ENCODE data around the gene PSRC1.

PSRC1 gene

GRCh38 chr1:109272021-109272799 lies 10.7 kb downstream of the PSRC1 start:
- DNase-seq = no peak

GRCh38 chr1:109271458-109271857 lies 11.5 kb downstream of the PSRC1 start:
- DNase-seq = no peak

- DNase-seq = no peak
These were observed 12.2 kb downstream of the PSRC1 start for GRCh38 chr1:109270623-109271317.

DNA sequence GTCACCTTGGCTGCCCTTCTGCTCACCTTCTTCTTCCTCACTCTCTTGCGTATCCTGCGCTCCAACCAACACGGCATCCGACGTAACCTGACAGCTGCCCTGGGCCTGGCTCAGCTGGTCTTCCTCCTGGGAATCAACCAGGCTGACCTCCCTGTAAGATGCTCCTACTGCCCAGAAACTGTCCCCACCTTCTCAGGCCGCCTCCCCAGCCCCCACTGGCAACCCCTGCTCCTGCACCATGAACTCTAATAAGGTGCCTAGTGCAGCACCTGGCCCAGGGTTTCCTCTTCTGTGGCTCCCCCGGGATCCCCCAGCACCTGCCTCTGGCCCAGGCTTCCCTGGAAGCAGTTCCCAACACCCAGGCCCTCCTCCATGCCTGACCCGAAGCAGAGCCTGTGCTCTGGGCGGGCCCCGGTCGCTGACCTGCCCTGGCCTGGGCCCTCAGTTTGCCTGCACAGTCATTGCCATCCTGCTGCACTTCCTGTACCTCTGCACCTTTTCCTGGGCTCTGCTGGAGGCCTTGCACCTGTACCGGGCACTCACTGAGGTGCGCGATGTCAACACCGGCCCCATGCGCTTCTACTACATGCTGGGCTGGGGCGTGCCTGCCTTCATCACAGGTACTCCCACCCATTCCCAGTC lies 12.8 kb downstream of the PSRC1 start:
- DNase-seq = no peak

- DNase-seq = no peak
These were observed 13.5 kb downstream of the PSRC1 start for GRCh38 chr1:109269212-109269980.

DNA sequence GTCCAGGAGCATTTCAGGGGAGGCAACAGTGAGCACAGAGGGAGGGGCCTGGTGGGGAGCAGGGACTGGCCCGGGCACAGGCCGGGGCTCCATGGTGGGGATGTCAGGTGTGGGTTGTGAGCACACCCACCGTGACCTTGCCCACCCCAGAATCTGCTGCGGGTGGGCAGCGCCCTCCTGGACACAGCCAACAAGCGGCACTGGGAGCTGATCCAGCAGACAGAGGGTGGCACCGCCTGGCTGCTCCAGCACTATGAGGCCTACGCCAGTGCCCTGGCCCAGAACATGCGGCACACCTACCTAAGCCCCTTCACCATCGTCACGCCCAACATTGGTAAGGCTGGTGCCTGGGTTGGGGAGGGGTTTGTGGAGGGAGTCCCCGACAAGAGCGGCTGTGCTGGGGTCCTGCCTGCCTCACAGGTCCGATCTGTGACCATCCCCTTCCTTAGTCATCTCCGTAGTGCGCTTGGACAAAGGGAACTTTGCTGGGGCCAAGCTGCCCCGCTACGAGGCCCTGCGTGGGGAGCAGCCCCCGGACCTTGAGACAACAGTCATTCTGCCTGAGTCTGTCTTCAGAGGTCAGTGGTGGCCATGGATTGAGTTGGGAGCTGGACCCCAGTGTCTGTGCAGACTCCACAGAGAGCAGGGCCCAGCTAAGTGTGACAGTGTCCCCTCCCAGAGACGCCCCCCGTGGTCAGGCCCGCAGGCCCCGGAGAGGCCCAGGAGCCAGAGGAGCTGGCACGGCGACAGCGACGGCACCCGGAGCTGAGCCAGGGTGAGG lies 14.3 kb downstream of the PSRC1 start:
- DNase-seq = peak in 2 of 14 donors; percentile 39

GRCh38 chr1:109267743-109268300 lies 15.1 kb downstream of the PSRC1 start:
- no peak for DNase-seq

DNA sequence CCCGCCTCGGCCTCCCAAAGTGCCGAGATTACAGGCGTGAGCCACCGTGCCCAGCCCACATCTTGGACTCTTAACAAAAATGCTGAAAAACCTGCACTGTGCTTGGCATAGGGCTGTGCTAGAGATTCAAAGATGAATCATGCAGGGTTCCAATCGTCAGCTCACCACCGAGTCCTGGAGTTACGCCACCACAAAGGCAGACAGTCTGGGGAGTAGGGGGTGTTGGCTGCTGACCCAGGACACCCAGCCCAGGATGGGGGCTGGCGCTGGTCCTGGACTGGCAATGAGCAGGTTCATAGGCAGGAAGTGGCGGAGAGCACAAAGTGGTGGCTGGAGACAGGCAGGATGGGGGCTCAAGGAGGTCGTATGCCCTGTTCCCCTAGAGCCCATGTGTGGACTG lies 16.0 kb downstream of the PSRC1 start:
- peak in 1 of 14 donors; percentile 43 for DNase-seq

DNA sequence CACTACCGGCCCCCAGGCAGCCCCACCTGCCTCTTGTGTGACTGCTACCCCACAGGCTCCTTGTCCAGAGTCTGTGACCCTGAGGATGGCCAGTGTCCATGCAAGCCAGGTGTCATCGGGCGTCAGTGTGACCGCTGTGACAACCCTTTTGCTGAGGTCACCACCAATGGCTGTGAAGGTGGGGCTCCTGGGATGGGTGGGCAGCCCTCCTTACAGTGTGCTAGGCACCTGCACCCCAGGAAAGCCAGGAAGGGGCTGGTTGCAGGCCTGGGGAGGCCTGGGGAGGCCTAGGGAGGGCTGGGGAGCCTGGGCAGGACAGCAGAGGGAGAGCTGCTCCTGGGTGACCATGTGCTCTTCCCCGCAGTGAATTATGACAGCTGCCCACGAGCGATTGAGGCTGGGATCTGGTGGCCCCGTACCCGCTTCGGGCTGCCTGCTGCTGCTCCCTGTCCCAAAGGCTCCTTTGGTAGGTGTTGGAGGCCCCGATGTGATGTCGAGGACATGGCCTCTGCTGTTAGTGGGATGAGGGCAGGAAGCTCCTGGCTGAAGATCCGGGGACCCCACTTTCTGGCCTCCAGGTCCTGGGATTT lies 17.1 kb downstream of the PSRC1 start:
- DNase-seq = no peak

- no peak for DNase-seq
These were observed 17.9 kb downstream of the PSRC1 start for GRCh38 chr1:109265016-109265415.

DNA sequence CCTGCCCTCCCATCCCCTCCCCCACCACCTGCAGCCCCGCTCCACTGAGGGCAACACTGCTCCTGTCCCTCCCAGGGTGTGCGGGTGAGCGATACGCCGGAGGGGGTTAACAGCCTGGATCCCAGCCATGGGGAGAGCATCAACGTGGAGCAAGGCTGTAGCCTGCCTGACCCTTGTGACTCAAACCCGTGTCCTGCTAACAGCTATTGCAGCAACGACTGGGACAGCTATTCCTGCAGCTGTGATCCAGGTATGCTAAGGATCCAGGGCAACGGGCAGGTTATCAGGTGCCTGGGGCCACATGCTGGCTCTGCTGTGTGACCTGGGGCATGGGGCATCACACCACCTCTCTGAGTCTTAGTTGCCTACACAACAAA lies 18.6 kb downstream of the PSRC1 start:
- DNase-seq = no peak

DNA sequence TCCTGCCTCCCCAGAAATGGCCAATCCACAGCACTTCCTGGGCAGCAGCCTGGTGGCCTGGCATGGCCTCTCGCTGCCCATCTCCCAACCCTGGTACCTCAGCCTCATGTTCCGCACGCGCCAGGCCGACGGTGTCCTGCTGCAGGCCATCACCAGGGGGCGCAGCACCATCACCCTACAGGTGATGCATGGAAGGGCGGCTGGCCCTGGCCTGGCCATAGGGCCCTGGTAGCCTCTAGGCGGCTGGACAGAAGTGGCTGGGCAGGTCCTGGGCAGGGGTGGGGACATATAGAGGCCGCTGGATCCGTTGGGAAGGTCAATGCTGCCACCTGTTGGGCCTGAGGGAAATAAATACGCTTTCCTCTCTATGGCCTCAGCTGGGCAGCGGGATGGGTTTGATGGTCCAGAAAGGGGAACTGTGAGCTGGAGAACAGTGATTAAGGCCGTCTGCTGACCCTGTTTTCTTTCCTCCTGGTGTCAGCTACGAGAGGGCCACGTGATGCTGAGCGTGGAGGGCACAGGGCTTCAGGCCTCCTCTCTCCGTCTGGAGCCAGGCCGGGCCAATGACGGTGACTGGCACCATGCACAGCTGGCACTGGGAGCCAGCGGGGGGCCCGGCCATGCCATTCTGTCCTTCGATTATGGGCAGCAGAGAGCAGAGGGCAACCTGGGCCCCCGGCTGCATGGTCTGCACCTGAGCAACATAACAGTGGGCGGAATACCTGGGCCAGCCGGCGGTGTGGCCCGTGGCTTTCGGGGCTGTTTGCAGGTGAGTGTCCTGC lies 19.2 kb downstream of the PSRC1 start:
- peak in 12 of 14 donors; percentile 39 to 87 (median 79) for DNase-seq

GRCh38 chr1:109263234-109263596 lies 19.7 kb downstream of the PSRC1 start:
- DNase-seq = no peak

- DNase-seq = no peak
These were observed 20.5 kb downstream of the PSRC1 start for GRCh38 chr1:109262231-109263055.

GRCh38 chr1:109261578-109261977 lies 21.4 kb downstream of the PSRC1 start:
- DNase-seq = no peak

DNA sequence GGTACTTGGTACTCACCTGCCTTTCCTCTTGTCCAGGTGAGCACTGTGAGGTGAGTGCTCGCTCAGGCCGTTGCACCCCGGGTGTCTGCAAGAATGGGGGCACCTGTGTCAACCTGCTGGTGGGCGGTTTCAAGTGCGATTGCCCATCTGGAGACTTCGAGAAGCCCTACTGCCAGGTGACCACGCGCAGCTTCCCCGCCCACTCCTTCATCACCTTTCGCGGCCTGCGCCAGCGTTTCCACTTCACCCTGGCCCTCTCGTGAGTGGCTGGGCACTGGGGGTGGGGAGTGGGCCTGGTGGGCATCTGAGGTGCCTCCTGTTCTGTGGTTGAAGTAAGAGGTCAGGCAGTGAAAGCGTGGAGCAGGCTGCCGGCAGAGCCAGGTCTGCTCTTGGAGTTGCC lies 21.9 kb downstream of the PSRC1 start:
- DNase-seq = no peak

DNA sequence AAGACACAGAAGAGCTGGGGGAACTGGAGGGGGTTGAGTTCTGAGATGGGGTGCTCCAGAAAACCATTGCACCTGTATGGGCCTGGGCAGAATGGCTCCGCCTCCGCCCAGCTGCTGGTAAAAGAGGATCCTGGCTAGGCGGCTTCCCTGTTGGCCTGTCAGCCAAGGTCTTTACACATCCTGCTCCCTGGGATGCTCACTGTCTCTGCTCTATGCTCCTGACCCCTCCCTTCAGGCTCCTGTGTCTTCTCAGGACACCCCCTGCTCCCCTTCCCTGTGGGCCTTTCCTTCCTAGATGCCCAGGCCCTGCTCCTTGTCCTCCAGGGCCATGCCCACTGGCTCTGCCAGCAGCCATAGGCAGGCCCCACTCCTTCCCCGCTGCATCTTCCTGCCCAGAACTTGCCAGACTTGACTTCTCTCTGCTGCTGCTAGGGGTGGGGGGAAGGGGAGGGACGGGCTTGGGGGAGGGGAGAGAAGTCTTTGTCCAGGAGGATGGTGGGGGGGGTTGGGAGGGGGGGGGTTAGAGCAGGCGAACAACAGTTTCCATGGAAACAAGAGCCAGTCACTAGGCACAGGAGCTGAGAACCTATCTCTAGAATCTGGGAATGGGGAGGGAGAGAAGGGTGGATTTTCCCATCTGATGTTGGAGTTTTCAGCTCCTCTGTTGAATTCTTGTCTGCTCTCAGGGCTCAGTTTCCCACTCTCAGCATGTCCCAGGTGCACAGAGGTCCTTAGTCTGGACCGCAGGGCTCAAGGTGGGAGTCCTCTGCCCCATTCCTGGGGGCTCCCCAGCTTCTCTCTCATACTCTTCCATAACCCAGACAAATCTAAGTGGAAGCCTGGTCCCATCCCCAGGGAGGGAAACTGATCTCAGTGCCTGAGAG lies 23.0 kb downstream of the PSRC1 start:
- no peak for DNase-seq

Data from C1 segment of cervical spinal cord (tissue), 14 donors.